GM12878 (cell line): Measurements from ENCODE around the gene NECTIN1. TPM values are rescaled to one million over a fixed set of nuclear protein-coding genes. Genes with fewer than 3 reads are reported as not detected.

ENCODE experiments used
- ATAC-seq: fragments of 200-7000 bp; cut with Tn5 transposase; 3 replicates; pipeline ENCODE4 v1.9.1; 2020; ENCODE audit warnings: mild to moderate bottlenecking, moderate library complexity
- BruUV-seq: library from RNA; stranded (reverse); fragments of 400-500 nt; replicated peaks from 2 replicates; lab custom pipeline; 2021; lab: Mats Ljungman, UMichigan
- CTCF ChIA-PET: fragments of 300-600 bp; sonication (Branson Sonifier 250); formaldehyde crosslinking; extraction: SDS; loops from one replicate; lab custom pipeline; 2021; ENCODE audit warnings: inconsistent platforms; lab: Yijun Ruan, JAX
- POLR2A ChIA-PET: fragments of 350-600 bp; formaldehyde crosslinking; extraction: SDS; loops from one replicate; lab custom pipeline; 2021; ENCODE audit warnings: inconsistent platforms; lab: Charles Lee
- RAD21 ChIA-PET: fragments of 300-600 bp; sonication (Branson Sonifier 250); formaldehyde crosslinking; loops from one replicate; lab custom pipeline; 2023; ENCODE audit warnings: antibody characterized with exemption; ENCODE audit not compliant: unreplicated experiment; lab: Charles Lee
- SMC1A ChIA-PET: fragments of 300-600 bp; sonication (Branson Sonifier 250); formaldehyde crosslinking; loops from one replicate; lab custom pipeline; 2023; ENCODE audit not compliant: unreplicated experiment, uncharacterized antibody; lab: Charles Lee
- DNase-seq: peaks from one replicate; pipeline ENCODE4 v3.0.0-alpha.2; 2011; ENCODE audit warnings: low read depth, low spot score
- FAIRE-seq: peaks from 3 replicates; lab custom pipeline; 2011; peaks lifted over from hg19 to GRCh38; lab: Jason Lieb, UNC
- H2AFZ ChIP-seq: 2 replicates; pipeline ENCODE4 v1.6.0; 2011; ENCODE audit warnings: low read depth, low read length, control low read depth; ENCODE audit not compliant: control insufficient read depth
- H3K27ac ChIP-seq: 2 replicates; pipeline ENCODE4 v1.5.1; 2011; ENCODE audit warnings: control low read depth; ENCODE audit not compliant: control insufficient read depth, insufficient read depth
- H3K27me3 ChIP-seq, 2 experiments: replicated peaks in 1 of 2; 2 replicates each; pipeline versions ENCODE4 v1.6.0 to v1.6.1; 2011; ENCODE audit warnings: low read length in 1 of 2; ENCODE audit not compliant: control insufficient read depth in 2 of 2, insufficient read depth in 2 of 2
- H3K36me3 ChIP-seq, 2 experiments: 2 replicates each; pipeline ENCODE4 v1.5.1; 2011; ENCODE audit warnings: low read length in 1 of 2; ENCODE audit not compliant: control insufficient read depth in 2 of 2, insufficient read depth in 2 of 2
- H3K4me1 ChIP-seq: 2 replicates; pipeline ENCODE4 v1.6.1; 2011; ENCODE audit warnings: mild to moderate bottlenecking, low read length, moderate library complexity, mixed read lengths; ENCODE audit not compliant: control insufficient read depth, insufficient read depth
- H3K4me2 ChIP-seq: 2 replicates; pipeline ENCODE4 v1.6.0; 2011; ENCODE audit warnings: control low read depth; ENCODE audit not compliant: control insufficient read depth, insufficient read depth
- H3K4me3 ChIP-seq: fragments of 200-600 bp; sonication (generic); 2 replicates; pipeline ENCODE4 v1.5.1; 2016
- H3K79me2 ChIP-seq: 2 replicates; pipeline ENCODE4 v1.6.0; 2011; ENCODE audit warnings: low read length; ENCODE audit not compliant: control insufficient read depth, insufficient read depth
- H3K9ac ChIP-seq: 2 replicates; pipeline ENCODE4 v1.8.0; 2011; ENCODE audit warnings: low read length, control low read depth, mixed read lengths; ENCODE audit not compliant: control insufficient read depth, insufficient read depth
- H3K9me3 ChIP-seq: replicated peaks from 3 replicates; pipeline ENCODE4 v1.5.1; 2011; ENCODE audit warnings: mild to moderate bottlenecking, low read length; ENCODE audit not compliant: control insufficient read depth, insufficient read depth
- H4K20me1 ChIP-seq: 2 replicates; pipeline ENCODE4 v1.6.0; 2011; ENCODE audit not compliant: control insufficient read depth, insufficient read depth
- CHD1 ChIP-seq: IDR thresholded peaks from 2 replicates; pipeline ENCODE4 v1.6.1; 2012; ENCODE audit warnings: low read depth, low read length, improper control_type of control experiment
- FOS ChIP-seq: IDR thresholded peaks from 3 replicates; pipeline ENCODE4 v1.6.1; 2011; ENCODE audit warnings: borderline replicate concordance; ENCODE audit not compliant: insufficient read length; ENCODE audit errors: extremely low read depth
- FOXM1 ChIP-seq: IDR thresholded peaks from 2 replicates; pipeline ENCODE4 v1.6.1; 2012; ENCODE audit warnings: low read depth, mild to moderate bottlenecking, inconsistent platforms, low read length, moderate library complexity
- IKZF1 ChIP-seq: fragments of 450-650 bp; conservative IDR thresholded peaks from 2 replicates; pipeline ENCODE4 v1.6.1; 2017; ENCODE audit warnings: antibody characterized with exemption, mild to moderate bottlenecking
- KLF5 ChIP-seq: fragments of 450-650 bp; IDR thresholded peaks from 2 replicates; pipeline ENCODE4 v1.6.1; 2014; ENCODE audit warnings: mild to moderate bottlenecking; ENCODE audit not compliant: partially characterized antibody
- MXI1 ChIP-seq: fragments of 150-350 bp; IDR thresholded peaks from 2 replicates; pipeline ENCODE4 v1.6.1; 2011; ENCODE audit warnings: low read depth, mild to moderate bottlenecking, inconsistent platforms, low read length, improper control_type of control experiment
- RB1 ChIP-seq: fragments of 450-650 bp; formaldehyde crosslinking; IDR thresholded peaks from 2 replicates; pipeline ENCODE4 v1.6.1; 2017; ENCODE audit warnings: mild to moderate bottlenecking, borderline replicate concordance
- RELA ChIP-seq: fragments of 450-650 bp; IDR thresholded peaks from 2 replicates; pipeline ENCODE4 v1.8.0; 2014; ENCODE audit warnings: borderline replicate concordance; ENCODE audit not compliant: partially characterized antibody
- RFX5 ChIP-seq: IDR thresholded peaks from 2 replicates; pipeline ENCODE4 v1.6.1; 2011; ENCODE audit warnings: low read depth, low read length, improper control_type of control experiment
- SIN3A ChIP-seq: IDR thresholded peaks from 2 replicates; pipeline ENCODE4 v1.6.1; 2012; ENCODE audit warnings: low read depth, low read length, improper control_type of control experiment
- SMC3 ChIP-seq: IDR thresholded peaks from 2 replicates; pipeline ENCODE4 v1.6.1; 2011; ENCODE audit warnings: low read length, improper control_type of control experiment, borderline replicate concordance
- WGBS: methylation state at CpG from one replicate; pipeline ENCODE4 v1.1.6; 2016; ENCODE audit warnings: low lambda C conversion rate; ENCODE audit not compliant: insufficient replicate concordance, insufficient coverage; ENCODE audit errors: missing lambda C conversion rate; 5-methylcytosine and 5-hydroxymethylcytosine counted together
- in situ Hi-C: fragments of 300-500 bp; cut with MboI; formaldehyde crosslinking; loops from 9 replicates; pipeline ENCODE4 v1.14.3; 2018; ENCODE audit warnings: mixed read lengths
- intact Hi-C: fragments of 100-400 bp; cut with micrococcal nuclease; formaldehyde crosslinking; loops from one replicate; pipeline ENCODE4 v1.14.2; 2022; ENCODE audit not compliant: unreplicated experiment
- polyA plus RNA-seq, 11 experiments: library from polyadenylated mRNA; depleted of rRNA in 4 of 11; unstranded in 6 of 11; stranded (reverse) in 5 of 11; fragments of >200 nt; fragmentation: Nextera tagmentation in 4 of 11; fragmentation: Illumina TruSeq in 1 of 11; extraction: Ambion mirVana in 4 of 11; extraction: Trizol in 1 of 11; gene quantifications; 1 replicate in 1 of 11; 2 replicates in 10 of 11; pipeline versions ENCODE4 v1.2.1 to v1.2.3, GENCODE V29; 2011 to 2016; ENCODE audit warnings: inconsistent platforms in 2 of 11, missing spikeins in 2 of 11, low read depth in 1 of 11
- total RNA-seq, 4 experiments: library from RNA; depleted of rRNA in 3 of 4; stranded (reverse); fragments of >200 nt in 3 of 4; fragmentation: Illumina TruSeq in 1 of 4; extraction: Trizol in 1 of 4; gene quantifications; 2 replicates each; pipeline versions ENCODE4 v1.2.1 to v1.2.3, GENCODE V29; 2013 to 2021
- TF ChIP-seq, protein P1 (sequence below): fragments of 450-650 bp; formaldehyde crosslinking; IDR thresholded peaks from 2 replicates; pipeline ENCODE4 v1.4.0; 2022; ENCODE audit warnings: mild to moderate bottlenecking, moderate library complexity
- TF ChIP-seq, protein P2 (sequence below): IDR thresholded peaks from 2 replicates; pipeline ENCODE4 v1.6.1; 2011; ENCODE audit warnings: low read depth, low read length, improper control_type of control experiment, borderline replicate concordance
- TF ChIP-seq, protein P3 (sequence below): fragments of 450-650 bp; IDR thresholded peaks from 2 replicates; pipeline ENCODE4 v1.6.1; 2014; ENCODE audit warnings: mild to moderate bottlenecking

The NECTIN1 gene
- total and polyA plus RNA-seq, 10 of the 15 experiments (the other 5 are each of a cell fraction or from before 2014, with no cell fraction given) = 0.97 to 9.2 (median 2.3) TPM

DNA sequence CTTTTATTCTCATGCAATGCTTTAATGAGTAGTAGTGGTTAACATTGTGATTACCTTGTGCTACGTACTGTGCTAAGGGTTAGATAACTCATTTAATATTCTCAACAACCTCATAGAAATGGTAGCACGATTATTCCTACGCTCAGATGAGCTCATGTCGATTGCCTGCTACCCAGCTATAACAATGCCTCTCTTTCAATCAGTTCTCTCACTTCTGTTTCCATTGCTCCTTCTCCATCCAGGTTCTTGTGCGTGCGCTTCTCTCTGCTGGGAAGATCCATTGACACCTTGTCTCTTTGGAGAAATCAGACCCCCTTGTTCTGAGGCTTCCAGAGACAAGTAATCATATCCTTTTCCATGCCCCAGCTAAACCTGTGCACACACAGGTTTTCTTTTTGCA lies 120.8 kb downstream of the NECTIN1 start:
- no peaks in the 10 kb centered on the region for H3K79me2 ChIP-seq
- DNase-seq = no peak
- ChIA-PET CTCF (interaction anchor here (0.6 to 1.3 kb wide), 4 partner anchors 11 to 470 kb away, joined by 3 to 4 read pairs (median 3); no protein-coding TSS in a partner anchor), POLR2A (no interaction called here), RAD21 (interaction anchor here (0.8 kb wide), 1 partner anchor 13 kb away, joined by 3 read pairs; no protein-coding TSS in a partner anchor), SMC1A (interaction anchor here (1.6 kb wide), 1 partner anchor 350 kb away, joined by 4 read pairs; no protein-coding TSS in a partner anchor)
- ATAC-seq = no peak
- H3K4me2 ChIP-seq = no peak overlapping the region
- no peak overlapping the region for H3K4me3 ChIP-seq
- peaks cover 0 to 9% of the 10 kb centered on the region in 2 experiments; a peak in 3 of 4 replicates for H3K27me3 ChIP-seq
- 41% methylated on average over 6 of the region's 6 CpGs for WGBS
- FAIRE-seq = no peak
- H2AFZ ChIP-seq = no peak overlapping the region
- intact Hi-C loops = no loop called here
- no peak overlapping the region for H3K27ac ChIP-seq
- no peaks in the 10 kb centered on the region for H3K4me1 ChIP-seq
- no peaks in the 10 kb centered on the region for H3K36me3 ChIP-seq
- H3K9ac ChIP-seq = no peak overlapping the region
- no peaks in the 10 kb centered on the region for H4K20me1 ChIP-seq
- BruUV-seq = no TSS peak
- in situ Hi-C loops = no loop called here
- no peak for TF ChIP-seq RFX5
- TF ChIP-seq MXI1 = no peak
- TF ChIP-seq CHD1 = no peak
- TF ChIP-seq SMC3 = no peak
- TF ChIP-seq FOXM1 = no peak
- no peak for TF ChIP-seq KLF5
- TF ChIP-seq SIN3A = no peak
- no peak for TF ChIP-seq RELA
- no peak for TF ChIP-seq IKZF1
- TF ChIP-seq, protein P1, sequence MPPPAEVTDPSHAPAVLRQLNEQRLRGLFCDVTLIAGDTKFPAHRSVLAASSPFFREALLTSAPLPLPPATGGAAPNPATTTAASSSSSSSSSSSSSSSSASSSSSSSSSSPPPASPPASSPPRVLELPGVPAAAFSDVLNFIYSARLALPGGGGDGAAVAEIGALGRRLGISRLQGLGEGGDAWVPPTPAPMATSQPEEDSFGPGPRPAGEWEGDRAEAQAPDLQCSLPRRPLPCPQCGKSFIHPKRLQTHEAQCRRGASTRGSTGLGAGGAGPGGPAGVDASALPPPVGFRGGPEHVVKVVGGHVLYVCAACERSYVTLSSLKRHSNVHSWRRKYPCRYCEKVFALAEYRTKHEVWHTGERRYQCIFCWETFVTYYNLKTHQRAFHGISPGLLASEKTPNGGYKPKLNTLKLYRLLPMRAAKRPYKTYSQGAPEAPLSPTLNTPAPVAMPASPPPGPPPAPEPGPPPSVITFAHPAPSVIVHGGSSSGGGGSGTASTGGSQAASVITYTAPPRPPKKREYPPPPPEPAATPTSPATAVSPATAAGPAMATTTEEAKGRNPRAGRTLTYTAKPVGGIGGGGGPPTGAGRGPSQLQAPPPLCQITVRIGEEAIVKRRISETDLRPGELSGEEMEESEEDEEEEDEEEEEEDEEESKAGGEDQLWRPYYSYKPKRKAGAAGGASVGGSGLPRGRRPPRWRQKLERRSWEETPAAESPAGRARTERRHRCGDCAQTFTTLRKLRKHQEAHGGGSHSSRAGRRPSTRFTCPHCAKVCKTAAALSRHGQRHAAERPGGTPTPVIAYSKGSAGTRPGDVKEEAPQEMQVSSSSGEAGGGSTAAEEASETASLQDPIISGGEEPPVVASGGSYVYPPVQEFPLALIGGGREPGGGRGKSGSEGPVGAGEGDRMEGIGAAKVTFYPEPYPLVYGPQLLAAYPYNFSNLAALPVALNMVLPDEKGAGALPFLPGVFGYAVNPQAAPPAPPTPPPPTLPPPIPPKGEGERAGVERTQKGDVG (CRISPR knock-in tag) = no peak
- TF ChIP-seq, protein P2, sequence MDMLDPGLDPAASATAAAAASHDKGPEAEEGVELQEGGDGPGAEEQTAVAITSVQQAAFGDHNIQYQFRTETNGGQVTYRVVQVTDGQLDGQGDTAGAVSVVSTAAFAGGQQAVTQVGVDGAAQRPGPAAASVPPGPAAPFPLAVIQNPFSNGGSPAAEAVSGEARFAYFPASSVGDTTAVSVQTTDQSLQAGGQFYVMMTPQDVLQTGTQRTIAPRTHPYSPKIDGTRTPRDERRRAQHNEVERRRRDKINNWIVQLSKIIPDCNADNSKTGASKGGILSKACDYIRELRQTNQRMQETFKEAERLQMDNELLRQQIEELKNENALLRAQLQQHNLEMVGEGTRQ = no peak
- TF ChIP-seq, protein P3, sequence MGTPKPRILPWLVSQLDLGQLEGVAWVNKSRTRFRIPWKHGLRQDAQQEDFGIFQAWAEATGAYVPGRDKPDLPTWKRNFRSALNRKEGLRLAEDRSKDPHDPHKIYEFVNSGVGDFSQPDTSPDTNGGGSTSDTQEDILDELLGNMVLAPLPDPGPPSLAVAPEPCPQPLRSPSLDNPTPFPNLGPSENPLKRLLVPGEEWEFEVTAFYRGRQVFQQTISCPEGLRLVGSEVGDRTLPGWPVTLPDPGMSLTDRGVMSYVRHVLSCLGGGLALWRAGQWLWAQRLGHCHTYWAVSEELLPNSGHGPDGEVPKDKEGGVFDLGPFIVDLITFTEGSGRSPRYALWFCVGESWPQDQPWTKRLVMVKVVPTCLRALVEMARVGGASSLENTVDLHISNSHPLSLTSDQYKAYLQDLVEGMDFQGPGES = no peak
- no peak for TF ChIP-seq FOS
- no peak for TF ChIP-seq RB1
- TF ChIP-seq, all 136 proteins: peak for 0
- H3K9me3 ChIP-seq = peaks cover 6% of the 10 kb centered on the region; the same call in 2 of the 3 replicates
